Type B pancreatic cell (in vitro differentiated cells): ENCODE data around the gene SLC8A3. TPM values are rescaled to one million over a fixed set of nuclear protein-coding genes. Genes with fewer than 3 reads are reported as not detected.

Experiments used
- DNase-seq: peaks from one replicate; pipeline ENCODE4 v3.0.0; 2021; ENCODE audit warnings: mixed read lengths; ENCODE audit not compliant: unreplicated experiment; ENCODE audit errors: extremely low spot score
- H3K27ac Mint-ChIP-seq: 2 replicates; pipeline ENCODE4 v1.8.0; 2021; ENCODE audit warnings: mild to moderate bottlenecking, mixed read lengths
- H3K27me3 Mint-ChIP-seq: 2 replicates; pipeline ENCODE4 v1.8.0; 2021; ENCODE audit warnings: mixed read lengths
- H3K36me3 Mint-ChIP-seq: 2 replicates; pipeline ENCODE4 v1.8.0; 2021; ENCODE audit warnings: mixed read lengths
- H3K4me1 Mint-ChIP-seq: one replicate; pipeline ENCODE4 v1.8.0; 2021; ENCODE audit warnings: mixed read lengths; ENCODE audit not compliant: unreplicated experiment
- H3K4me3 Mint-ChIP-seq: 2 replicates; pipeline ENCODE4 v1.8.0; 2021; ENCODE audit warnings: mild to moderate bottlenecking, mixed read lengths
- H3K9me3 Mint-ChIP-seq: 2 replicates; pipeline ENCODE4 v1.8.0; 2021; ENCODE audit warnings: mixed read lengths
- CTCF ChIP-seq: fragments of 200-600 bp; sonication (generic); conservative IDR thresholded peaks from 2 replicates; pipeline ENCODE4 v1.5.0; 2021; ENCODE audit warnings: antibody characterized with exemption, mild to moderate bottlenecking
- total RNA-seq: library from RNA; stranded (reverse); gene quantifications from 2 replicates; pipeline ENCODE4 v1.2.1, GENCODE V29; 2021; ENCODE audit warnings: low replicate concordance

Gene SLC8A3
- total RNA-seq, 1 donor from 2014 or later: 7.8 TPM

- Mint-ChIP-seq H3K4me3 (no peak overlapping the region), H3K27ac (no peak overlapping the region), H3K4me1 (no peaks in the 10 kb centered on the region), H3K9me3 (peaks cover 6% of the 10 kb centered on the region), H3K27me3 (peaks cover 8% of the 10 kb centered on the region), H3K36me3 (no peaks in the 10 kb centered on the region)
- no peak for DNase-seq
- TF ChIP-seq CTCF: no peak
Measured at GRCh38 chr14:70171726-70172125, 17.0 kb downstream of the SLC8A3 start.

- H3K27me3 Mint-ChIP-seq: peaks cover 8% of the 10 kb centered on the region
- H3K27ac Mint-ChIP-seq: no peak overlapping the region
- peaks cover 6% of the 10 kb centered on the region for H3K9me3 Mint-ChIP-seq
- H3K4me1 Mint-ChIP-seq: no peaks in the 10 kb centered on the region
- DNase-seq: no peak
- TF ChIP-seq CTCF: no peak
- no peak overlapping the region for H3K4me3 Mint-ChIP-seq
- H3K36me3 Mint-ChIP-seq: no peaks in the 10 kb centered on the region
Measured at GRCh38 chr14:70170976-70171375, 17.8 kb downstream of the SLC8A3 start.

GRCh38 chr14:70168406-70168805 lies 20.3 kb downstream of the SLC8A3 start:
- Mint-ChIP-seq H3K4me3 (no peak overlapping the region), H3K36me3 (peaks cover 4% of the 10 kb centered on the region), H3K9me3 (peaks cover 6% of the 10 kb centered on the region), H3K27me3 (peaks cover 14% of the 10 kb centered on the region), H3K4me1 (no peaks in the 10 kb centered on the region), H3K27ac (no peak overlapping the region)
- TF ChIP-seq CTCF: no peak
- DNase-seq: no peak

- H3K27me3 Mint-ChIP-seq: peaks cover 14% of the 10 kb centered on the region
- no peak for DNase-seq
- TF ChIP-seq CTCF: no peak
- H3K4me3 Mint-ChIP-seq: no peak overlapping the region
- peaks cover 4% of the 10 kb centered on the region for H3K36me3 Mint-ChIP-seq
- H3K4me1 Mint-ChIP-seq: no peaks in the 10 kb centered on the region
- peaks cover 6% of the 10 kb centered on the region for H3K9me3 Mint-ChIP-seq
- H3K27ac Mint-ChIP-seq: no peak overlapping the region
Measured at GRCh38 chr14:70166530-70167203, 22.1 kb downstream of the SLC8A3 start.

- Mint-ChIP-seq H3K27ac (no peak overlapping the region), H3K4me3 (no peak overlapping the region), H3K9me3 (no peaks in the 10 kb centered on the region), H3K36me3 (peaks cover 4% of the 10 kb centered on the region), H3K27me3 (peaks cover 12% of the 10 kb centered on the region), H3K4me1 (no peaks in the 10 kb centered on the region)
- no peak for TF ChIP-seq CTCF
- DNase-seq: no peak
Measured at GRCh38 chr14:70162358-70162757, 26.4 kb downstream of the SLC8A3 start.
